SK-N-SH treated with all-trans-retinoic acid at 6 μM for 48 hours (cell line): ENCODE measurements around the gene ACSM3.

Source experiments
- ARNTL ChIP-seq: fragments of 450-650 bp; formaldehyde crosslinking; IDR thresholded peaks from 2 replicates; pipeline ENCODE4 v1.5.0; 2020; ENCODE audit warnings: low read depth, mild to moderate bottlenecking, moderate library complexity, borderline replicate concordance
- PATZ1 ChIP-seq: fragments of 250-450 bp; sonication (Bioruptor Pico); IDR thresholded peaks from 2 replicates; pipeline ENCODE4 v1.8.0; 2020; ENCODE audit warnings: mild to moderate bottlenecking, moderate library complexity, borderline replicate concordance
- POU6F1 ChIP-seq: fragments of 250-450 bp; sonication (Bioruptor Pico); IDR thresholded peaks from 2 replicates; pipeline ENCODE4 v1.8.0; 2021; ENCODE audit warnings: low read depth, mild to moderate bottlenecking, moderate library complexity, borderline replicate concordance

GRCh38 chr16:20726661-20727060 is 37.2 kb upstream of the ACSM3 start:
- TF ChIP-seq PATZ1 (CRISPR knock-in tag) (no peak), POU6F1 (CRISPR knock-in tag) (no peak), ARNTL (CRISPR knock-in tag) (no peak)
